Measurements from ENCODE around the gene GSAP. TPM values are rescaled to one million over a fixed set of nuclear protein-coding genes. Genes with fewer than 3 reads are reported as not detected.

Gene GSAP
- total and polyA plus RNA-seq, 9 of the 15 experiments (the other 6 are each of a cell fraction or from before 2014, with no cell fraction given): 0.13 TPM; not detected in 8

DNA sequence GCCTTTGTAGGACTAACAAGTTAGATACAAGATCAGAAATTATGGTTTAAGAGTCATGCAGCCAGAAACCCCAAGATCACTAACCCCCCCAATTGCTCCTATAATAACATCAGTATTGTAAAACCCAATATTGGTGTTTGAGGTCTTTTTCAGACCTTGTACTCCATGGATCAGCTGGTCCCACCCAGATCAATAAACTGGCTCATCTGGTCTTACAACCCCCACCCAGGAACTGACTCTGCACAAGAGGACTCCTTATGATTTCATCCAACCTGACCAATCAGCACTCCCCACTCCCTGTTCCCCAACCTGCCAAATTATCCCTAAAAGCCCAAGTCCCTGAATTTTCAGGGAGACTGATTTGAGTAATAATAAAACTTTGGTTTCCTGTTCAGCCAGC is 6.4 kb upstream of the GSAP start (continued):
- TF ChIP-seq, protein P1, sequence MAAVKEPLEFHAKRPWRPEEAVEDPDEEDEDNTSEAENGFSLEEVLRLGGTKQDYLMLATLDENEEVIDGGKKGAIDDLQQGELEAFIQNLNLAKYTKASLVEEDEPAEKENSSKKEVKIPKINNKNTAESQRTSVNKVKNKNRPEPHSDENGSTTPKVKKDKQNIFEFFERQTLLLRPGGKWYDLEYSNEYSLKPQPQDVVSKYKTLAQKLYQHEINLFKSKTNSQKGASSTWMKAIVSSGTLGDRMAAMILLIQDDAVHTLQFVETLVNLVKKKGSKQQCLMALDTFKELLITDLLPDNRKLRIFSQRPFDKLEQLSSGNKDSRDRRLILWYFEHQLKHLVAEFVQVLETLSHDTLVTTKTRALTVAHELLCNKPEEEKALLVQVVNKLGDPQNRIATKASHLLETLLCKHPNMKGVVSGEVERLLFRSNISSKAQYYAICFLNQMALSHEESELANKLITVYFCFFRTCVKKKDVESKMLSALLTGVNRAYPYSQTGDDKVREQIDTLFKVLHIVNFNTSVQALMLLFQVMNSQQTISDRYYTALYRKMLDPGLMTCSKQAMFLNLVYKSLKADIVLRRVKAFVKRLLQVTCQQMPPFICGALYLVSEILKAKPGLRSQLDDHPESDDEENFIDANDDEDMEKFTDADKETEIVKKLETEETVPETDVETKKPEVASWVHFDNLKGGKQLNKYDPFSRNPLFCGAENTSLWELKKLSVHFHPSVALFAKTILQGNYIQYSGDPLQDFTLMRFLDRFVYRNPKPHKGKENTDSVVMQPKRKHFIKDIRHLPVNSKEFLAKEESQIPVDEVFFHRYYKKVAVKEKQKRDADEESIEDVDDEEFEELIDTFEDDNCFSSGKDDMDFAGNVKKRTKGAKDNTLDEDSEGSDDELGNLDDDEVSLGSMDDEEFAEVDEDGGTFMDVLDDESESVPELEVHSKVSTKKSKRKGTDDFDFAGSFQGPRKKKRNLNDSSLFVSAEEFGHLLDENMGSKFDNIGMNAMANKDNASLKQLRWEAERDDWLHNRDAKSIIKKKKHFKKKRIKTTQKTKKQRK (IDR thresholded peaks at IDR 0.05; ENCODE audit: borderline replicate concordance, low read depth, low read length): no peak
- TF ChIP-seq OTX1 (CRISPR knock-in tag; IDR thresholded peaks at IDR 0.05) (no peak), KDM5B (IDR thresholded peaks at IDR 0.05; ENCODE audit: insufficient replicate concordance, low read depth, low read length) (no peak)
- TF ChIP-seq, protein P2, sequence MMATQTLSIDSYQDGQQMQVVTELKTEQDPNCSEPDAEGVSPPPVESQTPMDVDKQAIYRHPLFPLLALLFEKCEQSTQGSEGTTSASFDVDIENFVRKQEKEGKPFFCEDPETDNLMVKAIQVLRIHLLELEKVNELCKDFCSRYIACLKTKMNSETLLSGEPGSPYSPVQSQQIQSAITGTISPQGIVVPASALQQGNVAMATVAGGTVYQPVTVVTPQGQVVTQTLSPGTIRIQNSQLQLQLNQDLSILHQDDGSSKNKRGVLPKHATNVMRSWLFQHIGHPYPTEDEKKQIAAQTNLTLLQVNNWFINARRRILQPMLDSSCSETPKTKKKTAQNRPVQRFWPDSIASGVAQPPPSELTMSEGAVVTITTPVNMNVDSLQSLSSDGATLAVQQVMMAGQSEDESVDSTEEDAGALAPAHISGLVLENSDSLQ (IDR thresholded peaks at IDR 0.05): no peak

DNA sequence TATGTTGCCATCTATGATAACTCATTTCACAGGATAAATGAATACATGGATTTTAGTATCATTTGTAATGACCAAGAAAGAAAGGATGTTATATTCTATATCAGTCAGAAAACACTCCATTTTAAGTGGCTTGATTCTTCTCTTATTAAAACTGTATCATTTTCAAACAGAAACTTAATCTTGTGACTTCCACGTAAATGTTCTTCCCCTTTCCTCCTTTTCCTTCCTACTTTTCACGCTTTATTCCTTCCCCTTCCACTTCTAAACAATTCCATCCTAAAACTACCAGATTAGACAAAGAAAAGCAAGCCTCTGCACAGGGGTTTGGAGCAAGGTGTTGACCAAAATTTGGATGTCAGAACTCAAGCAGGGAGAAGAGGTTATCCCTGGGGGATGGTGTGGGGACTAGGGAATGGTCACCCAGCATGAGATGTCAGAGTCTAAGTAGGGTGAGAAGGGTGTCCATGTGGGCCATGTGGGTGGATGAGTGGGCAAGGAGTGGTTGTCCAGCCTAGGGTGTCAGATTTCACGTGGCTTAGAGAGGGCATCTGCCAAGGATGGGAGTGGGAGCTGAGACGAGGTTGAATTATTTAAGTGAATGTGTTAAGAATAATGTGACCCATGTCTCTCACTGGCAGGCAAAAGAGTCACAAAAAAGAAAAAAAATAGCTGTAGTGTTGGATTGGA is 5.0 kb upstream of the GSAP start:
- FAIRE-seq: no peak
- 0% methylated on average over 4 of the region's 4 CpGs for WGBS (ENCODE audit: insufficient coverage, low coverage, missing lambda C conversion rate)
- H3K9me3 ChIP-seq (replicated peaks; ENCODE audit: control insufficient read depth, insufficient read depth, low read depth, low read length): no peaks in the 10 kb centered on the region
- peaks cover 31 to 35% of the 10 kb centered on the region in 2 experiments; a peak in 4 of 5 replicates for H3K27me3 ChIP-seq (ENCODE audit: control insufficient read depth in 2 of 2, insufficient read depth in 2 of 2, low read length in 2 of 2)
- no peak overlapping the region for H2AFZ ChIP-seq (ENCODE audit: low read depth, low read length)
- BruUV-seq (replicated peaks): no TSS peak
- H3K4me2 ChIP-seq (ENCODE audit: insufficient read depth, low read length): no peak overlapping the region
- intact Hi-C loops (cut with micrococcal nuclease) (no loop called here), in situ Hi-C loops (cut with MboI) (no loop called here)
- H3K36me3 ChIP-seq (ENCODE audit: control insufficient read depth, insufficient read depth, low read length): no peaks in the 10 kb centered on the region
- DNase-seq (ENCODE audit: extremely low read depth in 1 of 4, low spot score in 3 of 4): no peak
- no peak overlapping the region for H3K9ac ChIP-seq (ENCODE audit: insufficient read depth in 1 of 2, low read depth in 2 of 2, low read length in 2 of 2)
- H4K20me1 ChIP-seq (replicated peaks; ENCODE audit: control insufficient read depth, insufficient read depth, low read length): no peaks in the 10 kb centered on the region
- ATAC-seq: no peak
- H3K9me1 ChIP-seq (ENCODE audit: control insufficient read depth, insufficient read depth, low read length): no peaks in the 10 kb centered on the region
- no peak overlapping the region for H3K4me3 ChIP-seq
- no peaks in the 10 kb centered on the region for H3K79me2 ChIP-seq (ENCODE audit: control insufficient read depth, insufficient read depth, low read length)
- ChIA-PET POLR2A (no interaction called here), CTCF (ENCODE audit: low intra/inter-chr PET ratio) (no interaction called here)
- peaks cover 0 to 5% of the 10 kb centered on the region in 2 experiments; a peak in 1 of 5 replicates for H3K4me1 ChIP-seq (replicated peaks in 1 of 2; ENCODE audit: control insufficient read depth in 2 of 2, insufficient read depth in 2 of 2, low read length in 2 of 2)
- H3K27ac ChIP-seq (ENCODE audit: extremely low read depth, low read depth, low read length): no peak overlapping the region
- no peak for TF ChIP-seq ETV1 (tag; conservative IDR thresholded peaks at IDR 0.05; ENCODE audit: low read depth)
- no peak for TF ChIP-seq NRF1 (conservative IDR thresholded peaks at IDR 0.05 in 1 of 2, IDR thresholded peaks at IDR 0.05 in 1 of 2)
- no peak for TF ChIP-seq ERF (CRISPR knock-in tag; IDR thresholded peaks at IDR 0.05)
- TF ChIP-seq, protein P3, sequence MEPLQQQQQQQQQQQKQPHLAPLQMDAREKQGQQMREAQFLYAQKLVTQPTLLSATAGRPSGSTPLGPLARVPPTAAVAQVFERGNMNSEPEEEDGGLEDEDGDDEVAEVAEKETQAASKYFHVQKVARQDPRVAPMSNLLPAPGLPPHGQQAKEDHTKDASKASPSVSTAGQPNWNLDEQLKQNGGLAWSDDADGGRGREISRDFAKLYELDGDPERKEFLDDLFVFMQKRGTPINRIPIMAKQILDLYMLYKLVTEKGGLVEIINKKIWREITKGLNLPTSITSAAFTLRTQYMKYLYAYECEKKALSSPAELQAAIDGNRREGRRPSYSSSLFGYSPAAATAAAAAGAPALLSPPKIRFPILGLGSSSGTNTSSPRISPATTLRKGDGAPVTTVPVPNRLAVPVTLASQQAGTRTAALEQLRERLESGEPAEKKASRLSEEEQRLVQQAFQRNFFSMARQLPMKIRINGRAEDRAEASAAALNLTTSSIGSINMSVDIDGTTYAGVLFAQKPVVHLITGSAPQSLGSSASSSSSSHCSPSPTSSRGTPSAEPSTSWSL (CRISPR knock-in tag; IDR thresholded peaks at IDR 0.05; ENCODE audit: borderline replicate concordance): no peak
- TF ChIP-seq TEAD4 (IDR thresholded peaks at IDR 0.05; ENCODE audit: low read length): no peak
- TF ChIP-seq TEAD4 (CRISPR knock-in tag; IDR thresholded peaks at IDR 0.05; ENCODE audit: borderline replicate concordance): no peak
- TF ChIP-seq, protein P4, sequence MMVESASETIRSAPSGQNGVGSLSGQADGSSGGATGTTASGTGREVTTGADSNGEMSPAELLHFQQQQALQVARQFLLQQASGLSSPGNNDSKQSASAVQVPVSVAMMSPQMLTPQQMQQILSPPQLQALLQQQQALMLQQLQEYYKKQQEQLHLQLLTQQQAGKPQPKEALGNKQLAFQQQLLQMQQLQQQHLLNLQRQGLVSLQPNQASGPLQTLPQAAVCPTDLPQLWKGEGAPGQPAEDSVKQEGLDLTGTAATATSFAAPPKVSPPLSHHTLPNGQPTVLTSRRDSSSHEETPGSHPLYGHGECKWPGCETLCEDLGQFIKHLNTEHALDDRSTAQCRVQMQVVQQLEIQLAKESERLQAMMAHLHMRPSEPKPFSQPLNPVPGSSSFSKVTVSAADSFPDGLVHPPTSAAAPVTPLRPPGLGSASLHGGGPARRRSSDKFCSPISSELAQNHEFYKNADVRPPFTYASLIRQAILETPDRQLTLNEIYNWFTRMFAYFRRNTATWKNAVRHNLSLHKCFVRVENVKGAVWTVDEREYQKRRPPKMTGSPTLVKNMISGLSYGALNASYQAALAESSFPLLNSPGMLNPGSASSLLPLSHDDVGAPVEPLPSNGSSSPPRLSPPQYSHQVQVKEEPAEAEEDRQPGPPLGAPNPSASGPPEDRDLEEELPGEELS (CRISPR knock-in tag; IDR thresholded peaks at IDR 0.05; ENCODE audit: borderline replicate concordance): no peak
- no peak for TF ChIP-seq HDGF (IDR thresholded peaks at IDR 0.05)
- TF ChIP-seq NFATC3 (IDR thresholded peaks at IDR 0.05): no peak
